AG09319 (cell line): ENCODE results near the gene WDR70.
"Not testable (repeated sequence)": the region's sequence is repeated elsewhere in the genome, so short reads cannot be mapped to it uniquely, and the experiment has no call there.

Source experiments
- DNase-seq: peaks from one replicate; pipeline ENCODE4 v3.0.0-alpha.2; 2010; ENCODE audit warnings: low read depth; ENCODE audit errors: extremely low read depth
- CTCF ChIP-seq: IDR thresholded peaks from 2 replicates; pipeline ENCODE4 v1.5.1; 2011; ENCODE audit warnings: low read depth, mild to moderate bottlenecking, inconsistent platforms, low read length, moderate library complexity

Gene WDR70

GRCh38 chr5:37511646-37512045 lies 132.5 kb downstream of the WDR70 start:
- no peak for DNase-seq
- no peak for TF ChIP-seq CTCF

- no peak for DNase-seq
- TF ChIP-seq CTCF = no peak
Observed at GRCh38 chr5:37514946-37515345, 135.8 kb downstream of the WDR70 start.

GRCh38 chr5:37517686-37518085 lies 138.6 kb downstream of the WDR70 start:
- no peak for TF ChIP-seq CTCF
- no peak for DNase-seq

DNA sequence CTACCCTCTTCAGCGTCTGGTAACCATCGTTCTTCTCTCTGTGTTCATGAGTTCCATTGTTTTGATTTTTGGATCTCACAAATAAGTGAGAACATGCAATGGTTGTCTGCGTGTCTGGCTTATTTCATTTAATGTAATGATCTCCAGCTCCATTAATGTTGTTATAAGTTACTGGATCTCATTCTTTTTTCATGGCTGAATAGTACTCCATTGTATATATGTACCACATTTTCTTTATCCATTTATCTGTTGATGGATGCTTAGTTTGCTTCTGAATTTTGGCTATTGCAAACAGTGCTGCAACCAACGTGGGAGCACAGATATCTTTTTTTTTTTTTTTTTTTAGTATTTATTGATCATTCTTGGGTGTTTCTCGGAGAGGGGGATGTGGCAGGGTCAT lies 139.2 kb downstream of the WDR70 start:
- DNase-seq = not testable (repeated sequence)

DNA sequence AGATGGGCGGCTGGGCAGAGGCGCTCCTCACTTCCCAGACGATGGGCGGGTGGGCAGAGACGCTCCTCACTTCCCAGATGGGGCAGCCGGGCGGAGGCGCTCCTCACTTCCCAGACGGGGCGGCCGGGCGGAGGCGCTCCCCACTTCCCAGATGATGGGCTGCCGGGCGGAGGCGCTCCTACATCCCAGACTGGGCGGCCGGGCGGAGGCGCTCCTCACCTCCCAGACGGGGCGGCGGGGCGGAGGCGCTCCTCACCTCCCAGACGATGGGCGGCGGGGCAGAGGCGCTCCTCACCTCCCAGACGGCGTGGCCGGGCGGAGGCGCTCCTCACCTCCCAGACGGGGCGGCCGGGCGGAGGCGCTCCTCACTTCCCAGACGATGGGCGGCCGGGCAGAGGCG lies 140.2 kb downstream of the WDR70 start:
- TF ChIP-seq CTCF = no peak
- no peak for DNase-seq

- no peak for TF ChIP-seq CTCF
- DNase-seq = no peak
Observed at GRCh38 chr5:37519807-37520206, 140.7 kb downstream of the WDR70 start.

GRCh38 chr5:37520811-37521210 lies 141.7 kb downstream of the WDR70 start:
- TF ChIP-seq CTCF = no peak
- DNase-seq = no peak

DNA sequence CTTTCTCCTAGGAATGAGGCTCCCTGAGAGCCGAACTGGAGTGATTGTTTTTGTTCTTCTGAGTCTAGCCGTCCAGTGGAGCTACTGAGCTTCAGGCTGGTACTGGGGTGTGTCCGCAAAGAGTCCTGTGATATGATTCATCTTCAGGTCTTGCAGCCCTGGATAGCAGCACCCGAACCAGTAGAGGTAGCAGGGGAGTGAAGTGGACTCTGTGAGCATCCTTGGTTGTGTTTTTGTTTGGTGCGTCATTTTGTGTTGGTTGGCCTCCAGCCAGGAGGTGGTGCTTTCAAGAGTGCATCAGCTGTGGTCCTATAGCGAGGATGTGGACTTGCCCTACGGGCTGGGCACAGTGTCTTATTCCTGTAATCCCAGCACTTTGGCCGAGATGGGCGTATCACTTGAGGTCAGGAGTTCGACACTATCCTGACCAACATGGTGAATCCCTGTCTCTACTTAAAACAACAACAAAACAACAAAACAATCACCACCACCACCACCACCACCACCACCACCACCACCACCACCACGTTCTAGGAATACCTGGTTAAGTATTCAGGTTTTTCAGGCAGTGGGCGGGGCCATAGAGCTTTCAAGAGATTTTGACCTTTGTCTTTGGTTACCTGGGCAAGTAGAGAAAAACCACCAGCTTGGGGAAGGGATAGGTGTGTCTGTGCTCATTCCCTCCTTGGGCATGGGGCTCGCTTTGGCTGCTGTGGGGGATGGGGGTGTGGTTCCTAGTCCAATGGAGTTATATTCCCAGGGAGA lies 154.0 kb downstream of the WDR70 start:
- no peak for DNase-seq
- TF ChIP-seq CTCF = no peak
